ENCODE data around the gene LSM6. TPM values are rescaled to one million over a fixed set of nuclear protein-coding genes. Genes with fewer than 3 reads are reported as not detected.

The LSM6 gene
- total and polyA plus RNA-seq, 2 experiments from 2014 or later: 32.3 to 40.8 TPM

- H3K36me3 ChIP-seq (ENCODE audit: low read depth): no peaks in the 10 kb centered on the region
- no peak overlapping the region for H3K4me2 ChIP-seq (ENCODE audit: unreplicated experiment)
- no peaks in the 10 kb centered on the region for H3K27me3 ChIP-seq (replicated peaks; ENCODE audit: insufficient read depth)
- 6 to 11% methylated on average over 1 of the region's 1 CpG for WGBS, 2 experiments (ENCODE audit: low coverage in 1 of 2, low lambda C conversion rate in 2 of 2, missing lambda C conversion rate in 2 of 2)
- no peak overlapping the region for H2AFZ ChIP-seq
- H3K9ac ChIP-seq: no peak overlapping the region
- H4K20me1 ChIP-seq (ENCODE audit: insufficient read depth): no peaks in the 10 kb centered on the region
- no peaks in the 10 kb centered on the region for H3K9me3 ChIP-seq (ENCODE audit: low read depth)
- H3K4me1 ChIP-seq (ENCODE audit: insufficient read depth): peaks cover 14% of the 10 kb centered on the region
- no peak for TF ChIP-seq EZH2phosphoT487 (IDR thresholded peaks at IDR 0.05; ENCODE audit: insufficient read depth, low read depth)
- TF ChIP-seq EZH2 (IDR thresholded peaks at IDR 0.05; ENCODE audit: insufficient read depth, poor library complexity, severe bottlenecking): no peak
- H3K79me2 ChIP-seq (ENCODE audit: insufficient read depth): no peaks in the 10 kb centered on the region
- no peak overlapping the region for H3K4me3 ChIP-seq
- H3K27ac ChIP-seq: no peak overlapping the region
- in situ Hi-C loops (cut with MboI): no loop called here
- peaks cover 10% of the 10 kb centered on the region; the same call in 1 of the 2 replicates for H3K9me2 ChIP-seq (ENCODE audit: insufficient read depth)
- no peak for DNase-seq
- peaks cover 15% of the 10 kb centered on the region for H3F3A ChIP-seq (ENCODE audit: insufficient read depth)
Observed at GRCh38 chr4:146165221-146165620, 10.3 kb upstream of the LSM6 start.

- in situ Hi-C loops (cut with MboI): no loop called here
- Histone ChIP-seq H3K36me3 (ENCODE audit: low read depth) (no peaks in the 10 kb centered on the region), H3K27ac (0 out of 2 replicates have a peak overlapping the region, but pooled peaks have one; percentile 3), H3K9me2 (ENCODE audit: insufficient read depth) (peaks cover 10% of the 10 kb centered on the region; the same call in 1 of the 2 replicates), H3K27me3 (replicated peaks; ENCODE audit: insufficient read depth) (no peaks in the 10 kb centered on the region), H3K4me2 (ENCODE audit: unreplicated experiment) (peak overlapping the region; percentile 22), H4K20me1 (ENCODE audit: insufficient read depth) (no peaks in the 10 kb centered on the region), H3K79me2 (ENCODE audit: insufficient read depth) (no peaks in the 10 kb centered on the region), H3K9ac (no peak overlapping the region), H3K4me1 (ENCODE audit: insufficient read depth) (peaks cover 14% of the 10 kb centered on the region), H3F3A (ENCODE audit: insufficient read depth) (peaks cover 15% of the 10 kb centered on the region), H3K4me3 (no peak overlapping the region), H3K9me3 (ENCODE audit: low read depth) (no peaks in the 10 kb centered on the region), H2AFZ (no peak overlapping the region)
- no peak for TF ChIP-seq EZH2phosphoT487 (IDR thresholded peaks at IDR 0.05; ENCODE audit: insufficient read depth, low read depth)
- TF ChIP-seq EZH2 (IDR thresholded peaks at IDR 0.05; ENCODE audit: insufficient read depth, poor library complexity, severe bottlenecking): no peak
- peak; percentile 78 for DNase-seq
Observed at GRCh38 chr4:146165840-146166239, 9.7 kb upstream of the LSM6 start.

DNA sequence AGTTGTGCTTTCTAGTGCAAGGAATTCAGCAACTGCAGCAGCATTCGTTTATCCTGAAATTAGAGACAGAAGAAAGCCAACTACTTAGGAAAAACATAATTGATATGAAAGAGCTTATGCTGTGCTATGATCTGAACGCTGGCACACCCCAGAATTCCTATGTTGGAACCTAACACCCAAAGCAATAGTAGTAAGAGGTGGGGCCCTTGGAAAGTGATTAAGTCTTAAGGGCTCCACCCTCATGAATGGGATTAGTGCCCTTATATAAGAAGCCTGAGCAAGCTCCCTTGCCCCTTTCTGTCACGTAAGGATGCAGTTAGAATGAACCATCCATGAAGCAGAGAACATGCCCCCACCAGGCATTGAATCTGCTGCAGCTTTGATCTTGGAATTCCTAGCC, 5.4 kb upstream of the LSM6 start:
- DNase-seq: no peak
- no peak overlapping the region for H2AFZ ChIP-seq
- TF ChIP-seq EZH2 (IDR thresholded peaks at IDR 0.05; ENCODE audit: insufficient read depth, poor library complexity, severe bottlenecking) (no peak), EZH2phosphoT487 (IDR thresholded peaks at IDR 0.05; ENCODE audit: insufficient read depth, low read depth) (no peak)
- no peak overlapping the region for H3K27ac ChIP-seq
- WGBS, 2 experiments (ENCODE audit: low coverage in 1 of 2, low lambda C conversion rate in 2 of 2, missing lambda C conversion rate in 2 of 2): 65 to 72% methylated on average over 3 of the region's 3 CpGs
- no peak overlapping the region for H3K9ac ChIP-seq
- peaks cover 14% of the 10 kb centered on the region for H3K4me1 ChIP-seq (ENCODE audit: insufficient read depth)
- H3K4me3 ChIP-seq: no peak overlapping the region
- H3F3A ChIP-seq (ENCODE audit: insufficient read depth): peaks cover 15% of the 10 kb centered on the region
- H3K79me2 ChIP-seq (ENCODE audit: insufficient read depth): no peaks in the 10 kb centered on the region
- in situ Hi-C loops (cut with MboI): no loop called here
- H3K9me2 ChIP-seq (ENCODE audit: insufficient read depth): peaks cover 4% of the 10 kb centered on the region; the same call in 1 of the 2 replicates
- no peaks in the 10 kb centered on the region for H3K9me3 ChIP-seq (ENCODE audit: low read depth)
- no peak overlapping the region for H3K4me2 ChIP-seq (ENCODE audit: unreplicated experiment)
- H4K20me1 ChIP-seq (ENCODE audit: insufficient read depth): no peaks in the 10 kb centered on the region
- H3K27me3 ChIP-seq (replicated peaks; ENCODE audit: insufficient read depth): no peaks in the 10 kb centered on the region
- no peaks in the 10 kb centered on the region for H3K36me3 ChIP-seq (ENCODE audit: low read depth)

DNA sequence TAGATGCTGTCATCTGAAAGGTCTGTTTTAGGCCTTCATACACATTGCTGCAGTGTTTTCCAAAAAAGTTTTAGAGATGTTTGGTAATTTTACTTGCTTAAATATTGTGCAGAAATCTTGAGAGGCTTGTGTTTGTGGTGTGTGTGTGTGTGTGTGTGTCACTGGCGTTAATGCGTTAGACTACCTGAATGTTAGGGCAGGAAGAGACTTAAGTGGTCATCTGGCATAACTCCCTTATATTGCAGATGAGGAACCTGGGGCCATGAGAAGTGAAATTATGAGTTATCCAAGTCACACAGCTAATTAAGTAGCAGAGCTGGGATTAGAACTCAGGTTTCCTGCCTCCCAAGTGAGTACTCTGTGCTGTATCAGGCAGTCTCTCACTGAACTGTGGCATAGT, 1.4 kb downstream of the LSM6 start:
- no peaks in the 10 kb centered on the region for H3F3A ChIP-seq (ENCODE audit: insufficient read depth)
- no peak overlapping the region; the same call in 1 of the 2 replicates for H3K27ac ChIP-seq
- peak overlapping the region; percentile 94 for H3K9ac ChIP-seq
- H3K27me3 ChIP-seq (replicated peaks; ENCODE audit: insufficient read depth): no peaks in the 10 kb centered on the region
- TF ChIP-seq EZH2 (IDR thresholded peaks at IDR 0.05; ENCODE audit: insufficient read depth, poor library complexity, severe bottlenecking): no peak
- TF ChIP-seq EZH2phosphoT487 (IDR thresholded peaks at IDR 0.05; ENCODE audit: insufficient read depth, low read depth): no peak
- H3K4me2 ChIP-seq (ENCODE audit: unreplicated experiment): peak overlapping the region; percentile 88
- H3K79me2 ChIP-seq (ENCODE audit: insufficient read depth): peaks cover 60% of the 10 kb centered on the region
- DNase-seq: peak; percentile 18
- no peaks in the 10 kb centered on the region for H3K36me3 ChIP-seq (ENCODE audit: low read depth)
- WGBS, 2 experiments (ENCODE audit: low coverage in 1 of 2, low lambda C conversion rate in 2 of 2, missing lambda C conversion rate in 2 of 2): 86 to 96% methylated on average over 2 of the region's 2 CpGs
- H3K9me2 ChIP-seq (ENCODE audit: insufficient read depth): no peaks in the 10 kb centered on the region
- in situ Hi-C loops (cut with MboI): no loop called here
- peak overlapping the region; percentile 92; the same call in 1 of the 2 replicates for H2AFZ ChIP-seq
- H3K4me1 ChIP-seq (ENCODE audit: insufficient read depth): peaks cover 9% of the 10 kb centered on the region; the same call in 1 of the 2 replicates
- no peaks in the 10 kb centered on the region for H4K20me1 ChIP-seq (ENCODE audit: insufficient read depth)
- H3K9me3 ChIP-seq (ENCODE audit: low read depth): no peaks in the 10 kb centered on the region
- H3K4me3 ChIP-seq: peak overlapping the region; percentile 89

DNA sequence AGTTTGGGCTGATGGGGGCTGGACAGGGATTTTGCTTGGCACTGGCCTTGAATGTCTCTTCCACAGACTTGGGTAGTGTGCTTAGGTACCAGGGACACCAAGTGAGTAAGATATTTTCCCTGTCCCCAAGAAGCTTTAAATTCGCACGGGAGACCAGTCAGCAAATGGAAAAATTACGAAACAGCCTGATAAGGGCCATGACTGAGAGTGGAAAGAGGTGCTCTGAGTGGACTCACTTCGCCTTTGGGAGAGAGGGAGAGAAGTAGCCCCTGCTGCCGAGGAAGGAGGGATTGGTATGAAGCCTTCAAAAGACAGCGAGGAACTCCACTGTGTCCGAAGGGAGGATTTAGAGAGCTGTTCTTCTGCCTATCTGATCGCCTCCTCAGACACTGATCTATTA, 2.6 kb downstream of the LSM6 start:
- TF ChIP-seq EZH2 (IDR thresholded peaks at IDR 0.05; ENCODE audit: insufficient read depth, poor library complexity, severe bottlenecking): no peak
- no peak for TF ChIP-seq EZH2phosphoT487 (IDR thresholded peaks at IDR 0.05; ENCODE audit: insufficient read depth, low read depth)
- WGBS, 2 experiments (ENCODE audit: low coverage in 1 of 2, low lambda C conversion rate in 2 of 2, missing lambda C conversion rate in 2 of 2): 89 to 94% methylated on average over 8 of the region's 8 CpGs
- no peaks in the 10 kb centered on the region for H3K36me3 ChIP-seq (ENCODE audit: low read depth)
- no peaks in the 10 kb centered on the region for H3K9me2 ChIP-seq (ENCODE audit: insufficient read depth)
- no peaks in the 10 kb centered on the region for H3K9me3 ChIP-seq (ENCODE audit: low read depth)
- H3K27me3 ChIP-seq (replicated peaks; ENCODE audit: insufficient read depth): no peaks in the 10 kb centered on the region
- H2AFZ ChIP-seq: no peak overlapping the region
- H3K79me2 ChIP-seq (ENCODE audit: insufficient read depth): peaks cover 73% of the 10 kb centered on the region
- no peak overlapping the region for H3K9ac ChIP-seq
- H4K20me1 ChIP-seq (ENCODE audit: insufficient read depth): no peaks in the 10 kb centered on the region
- H3K4me2 ChIP-seq (ENCODE audit: unreplicated experiment): no peak overlapping the region
- H3K4me3 ChIP-seq: no peak overlapping the region
- DNase-seq: peak; percentile 13
- peaks cover 9% of the 10 kb centered on the region; the same call in 1 of the 2 replicates for H3K4me1 ChIP-seq (ENCODE audit: insufficient read depth)
- in situ Hi-C loops (cut with MboI): no loop called here
- H3K27ac ChIP-seq: no peak overlapping the region
- H3F3A ChIP-seq (ENCODE audit: insufficient read depth): no peaks in the 10 kb centered on the region
